SKM-1 treated with dmso at 0.1 percent for 144 hours (cell line): ENCODE results near the gene SPATS2.
A peak's percentile ranks its signal among the peaks of the same experiment; 100 is the strongest.
"Not testable (repeated sequence)": the region's sequence is repeated elsewhere in the genome, so short reads cannot be mapped to it uniquely, and the experiment has no call there.

Experiments
- DNase-seq: peaks from one replicate; lab custom pipeline; 2025; ENCODE audit not compliant: unreplicated experiment; lab: John Stamatoyannopoulos, UW

SPATS2 gene

DNA sequence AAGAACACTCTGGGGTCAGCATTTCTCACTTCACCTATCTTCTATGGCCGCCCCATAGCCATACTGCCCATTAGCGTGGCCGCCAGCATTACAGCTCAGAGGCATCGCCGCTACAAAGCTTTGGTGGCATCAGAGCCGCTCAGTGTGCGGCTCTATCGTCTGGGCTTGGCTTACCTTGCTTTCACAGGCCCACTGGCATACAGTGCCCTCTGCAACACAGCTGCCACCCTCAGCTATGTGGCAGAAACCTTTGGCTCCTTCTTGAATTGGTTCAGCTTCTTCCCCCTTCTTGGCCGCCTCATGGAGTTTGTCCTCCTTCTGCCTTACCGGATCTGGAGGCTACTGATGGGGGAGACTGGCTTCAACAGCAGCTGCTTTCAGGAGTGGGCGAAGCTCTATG is 18.0 kb upstream of the SPATS2 start:
- no peak for DNase-seq

DNA sequence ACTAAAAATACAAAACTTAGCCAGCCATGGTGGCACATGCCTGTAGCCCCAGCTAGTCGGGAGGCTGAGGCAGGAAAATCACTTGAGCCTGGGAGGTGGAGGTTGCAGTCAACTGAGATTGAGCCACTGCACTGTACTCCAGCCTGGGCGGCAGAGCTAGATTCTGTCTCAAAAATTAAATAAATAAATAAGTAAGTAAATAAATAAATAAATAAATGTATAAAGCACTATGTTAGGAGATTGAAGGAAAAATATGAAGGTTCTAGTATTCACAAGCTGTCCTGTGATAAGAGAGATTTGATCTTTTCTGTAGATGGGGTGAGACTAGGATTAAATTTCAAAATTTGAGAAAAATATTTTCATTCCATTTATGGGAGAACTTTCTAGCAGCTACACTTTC is 14.9 kb upstream of the SPATS2 start:
- DNase-seq = no peak

DNA sequence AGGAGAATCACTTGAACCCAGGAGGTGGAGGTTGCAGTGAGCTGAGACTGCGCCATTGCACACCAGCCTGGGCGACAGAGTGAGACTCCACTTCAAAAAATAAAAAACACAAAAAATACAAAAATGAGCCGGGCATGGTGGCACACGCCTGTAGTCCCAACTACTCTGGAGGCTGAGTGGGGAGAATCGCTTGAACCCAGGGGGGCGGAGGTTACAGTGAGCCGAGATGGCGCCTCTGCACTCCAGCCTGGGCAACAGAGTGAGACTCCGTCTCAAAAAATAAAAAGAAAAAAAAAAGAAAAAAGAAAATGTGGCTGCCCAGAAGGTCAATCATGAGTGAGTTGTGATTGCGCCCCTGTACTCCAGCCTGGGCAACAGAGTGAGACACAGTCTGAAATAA is 11.3 kb upstream of the SPATS2 start:
- DNase-seq = no peak

DNA sequence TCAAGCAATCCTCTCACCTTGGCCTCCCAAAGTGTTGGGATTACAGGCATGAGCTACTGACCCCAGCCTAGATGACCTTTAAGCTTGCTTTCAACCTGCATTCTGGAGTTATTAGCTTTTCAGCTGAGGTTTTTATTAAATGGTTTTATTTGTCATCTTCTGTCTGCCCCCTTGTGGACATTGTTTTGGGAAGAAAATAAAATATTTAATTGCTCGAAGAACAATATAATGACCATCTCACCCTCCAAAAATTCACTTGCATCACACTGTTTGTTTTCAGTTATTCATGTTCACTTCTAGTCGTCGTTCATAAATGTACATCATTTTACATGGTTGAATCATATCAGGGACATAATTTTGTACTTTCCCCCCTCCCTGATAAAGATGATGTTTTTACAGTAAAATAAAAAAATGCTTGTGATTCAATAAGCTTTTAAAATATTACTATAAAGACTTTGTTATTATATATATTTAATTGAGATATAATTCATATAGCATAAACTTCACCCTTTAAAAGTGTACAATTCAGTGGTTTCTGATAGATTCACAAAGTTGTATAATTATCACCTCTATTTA is 10.1 kb upstream of the SPATS2 start:
- DNase-seq = no peak

DNA sequence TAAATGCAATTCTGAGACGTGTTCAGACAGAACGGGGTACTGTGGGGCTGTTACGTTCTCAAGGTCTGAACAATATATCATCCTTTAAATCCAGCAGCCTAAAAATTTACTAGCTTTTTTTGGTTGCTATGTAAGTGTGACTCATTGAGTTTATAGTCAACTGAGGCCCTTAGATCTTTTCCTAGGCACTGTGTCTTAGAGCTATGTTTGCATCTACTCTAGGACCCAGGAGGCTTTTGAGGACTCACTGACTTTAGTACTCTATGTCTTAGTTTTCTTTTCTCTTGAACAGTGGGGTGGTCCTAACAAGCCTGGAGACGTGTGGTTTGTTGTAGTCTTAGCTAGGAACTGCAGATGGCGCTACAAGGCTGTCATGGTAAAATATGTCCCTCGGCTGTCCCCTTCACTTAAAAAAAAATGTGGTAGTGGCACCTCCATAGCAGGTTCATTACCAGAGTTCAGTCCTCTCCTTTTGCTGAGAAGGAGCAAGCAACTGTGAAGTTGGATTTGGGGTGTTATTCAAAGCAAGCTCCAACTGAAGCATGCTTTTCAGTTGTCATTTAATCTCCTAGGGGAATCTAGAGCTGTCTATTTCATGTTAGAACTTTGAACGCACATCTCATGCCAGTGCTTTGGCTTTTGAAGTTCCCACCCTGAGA is 8.7 kb upstream of the SPATS2 start:
- peak; percentile 57 for DNase-seq

DNA sequence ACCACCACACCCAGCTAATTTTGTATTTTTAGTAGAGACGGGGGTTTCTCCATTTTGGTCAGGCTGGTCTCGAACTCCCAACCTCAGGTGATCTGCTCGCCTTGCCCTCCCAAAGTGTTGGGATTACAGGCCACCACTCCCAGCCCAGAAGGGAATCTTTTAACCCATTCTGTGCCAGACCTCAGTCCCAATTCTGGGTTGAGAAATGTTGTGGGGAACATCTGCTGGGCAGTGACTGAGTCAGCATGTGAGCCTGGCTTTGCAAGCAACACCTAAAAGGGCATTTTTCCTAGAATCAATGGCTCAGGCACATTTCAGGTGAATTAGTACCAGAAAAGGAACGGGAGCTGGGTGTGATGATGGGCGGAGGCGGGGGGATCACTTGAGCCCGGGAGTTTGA is 7.6 kb upstream of the SPATS2 start:
- DNase-seq = no peak

DNA sequence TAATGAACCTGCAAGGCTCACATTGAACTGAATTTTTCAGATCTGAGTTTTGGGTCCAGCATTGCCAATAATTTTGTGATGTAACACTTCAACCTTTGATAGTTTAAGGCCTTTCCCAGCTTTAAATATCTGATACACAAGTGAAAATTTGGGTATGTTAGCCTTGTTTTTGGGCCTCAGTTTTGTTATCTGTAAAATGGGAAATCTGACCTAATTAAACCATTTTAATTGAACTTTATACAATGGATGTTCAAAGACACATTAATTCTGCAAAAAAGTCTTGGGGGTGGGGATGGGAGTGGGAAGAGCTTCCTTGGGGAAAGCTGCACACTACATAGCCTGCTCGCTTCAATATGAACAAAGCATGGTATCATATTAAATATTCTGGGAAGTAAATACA is 5.2 kb upstream of the SPATS2 start:
- DNase-seq = no peak

DNA sequence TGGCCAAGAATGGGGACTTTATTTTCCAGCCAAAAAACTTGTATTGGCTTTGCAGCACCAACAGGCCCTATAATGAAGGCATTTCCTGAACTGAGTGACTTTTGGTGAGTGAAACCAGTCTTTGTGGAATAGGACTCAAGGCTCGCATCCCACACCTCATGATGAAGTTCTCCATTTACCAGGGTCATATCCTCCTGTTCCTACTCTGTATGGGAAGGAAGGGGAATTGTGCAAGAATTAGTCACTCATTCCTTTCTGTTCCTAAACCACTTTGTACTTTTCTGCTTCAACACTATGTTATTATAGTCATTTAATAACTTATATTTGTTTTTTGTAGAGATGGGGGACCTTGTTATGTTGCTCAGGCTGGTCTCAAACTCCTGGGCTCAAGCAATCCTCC is 2.3 kb upstream of the SPATS2 start:
- no peak for DNase-seq

DNA sequence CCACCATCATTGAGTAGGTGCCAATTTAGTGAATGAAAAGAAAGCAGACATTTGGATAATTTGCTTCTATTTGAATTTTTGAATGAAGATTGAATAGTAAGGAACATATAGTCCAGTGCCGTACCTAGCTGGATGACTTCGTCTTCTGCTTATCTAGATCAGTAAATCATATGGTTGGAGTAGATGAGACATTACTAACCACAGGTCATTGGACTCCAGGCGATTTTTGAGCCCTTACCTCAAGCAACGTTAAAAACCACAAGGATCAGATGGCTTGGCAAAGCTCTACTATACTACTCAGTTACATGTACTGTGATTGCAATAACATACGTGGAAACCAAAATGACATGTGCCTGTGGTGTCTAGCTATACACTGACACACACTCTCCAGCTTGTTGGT is 1.7 kb upstream of the SPATS2 start:
- no peak for DNase-seq

DNA sequence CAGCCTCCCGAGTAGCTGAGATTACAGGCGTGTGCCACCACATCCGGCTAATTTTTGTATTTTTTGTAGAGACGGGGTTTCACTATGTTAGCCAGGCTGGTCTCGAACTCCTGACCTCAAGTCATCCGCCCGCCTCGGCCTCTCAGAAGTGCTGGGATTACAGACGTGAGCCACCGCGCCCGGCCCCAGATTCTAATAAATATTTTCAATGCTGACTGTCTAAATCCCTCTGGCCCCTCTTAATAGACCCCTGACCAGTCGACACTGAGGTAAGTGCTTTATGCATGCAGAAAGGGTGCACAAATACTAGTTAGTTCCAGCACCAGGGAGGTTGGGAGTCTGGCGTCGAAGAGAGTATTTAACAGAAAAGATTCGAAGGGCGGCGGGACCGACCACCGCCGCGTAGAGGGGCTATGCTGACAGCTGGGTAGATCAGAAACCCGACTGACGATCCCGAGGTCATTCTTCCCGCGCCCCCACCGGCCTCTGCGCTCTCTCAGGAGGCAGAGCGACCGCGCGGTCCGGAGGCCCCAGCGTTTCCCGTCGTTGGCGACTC is 1.1 kb upstream of the SPATS2 start:
- no peak for DNase-seq

DNA sequence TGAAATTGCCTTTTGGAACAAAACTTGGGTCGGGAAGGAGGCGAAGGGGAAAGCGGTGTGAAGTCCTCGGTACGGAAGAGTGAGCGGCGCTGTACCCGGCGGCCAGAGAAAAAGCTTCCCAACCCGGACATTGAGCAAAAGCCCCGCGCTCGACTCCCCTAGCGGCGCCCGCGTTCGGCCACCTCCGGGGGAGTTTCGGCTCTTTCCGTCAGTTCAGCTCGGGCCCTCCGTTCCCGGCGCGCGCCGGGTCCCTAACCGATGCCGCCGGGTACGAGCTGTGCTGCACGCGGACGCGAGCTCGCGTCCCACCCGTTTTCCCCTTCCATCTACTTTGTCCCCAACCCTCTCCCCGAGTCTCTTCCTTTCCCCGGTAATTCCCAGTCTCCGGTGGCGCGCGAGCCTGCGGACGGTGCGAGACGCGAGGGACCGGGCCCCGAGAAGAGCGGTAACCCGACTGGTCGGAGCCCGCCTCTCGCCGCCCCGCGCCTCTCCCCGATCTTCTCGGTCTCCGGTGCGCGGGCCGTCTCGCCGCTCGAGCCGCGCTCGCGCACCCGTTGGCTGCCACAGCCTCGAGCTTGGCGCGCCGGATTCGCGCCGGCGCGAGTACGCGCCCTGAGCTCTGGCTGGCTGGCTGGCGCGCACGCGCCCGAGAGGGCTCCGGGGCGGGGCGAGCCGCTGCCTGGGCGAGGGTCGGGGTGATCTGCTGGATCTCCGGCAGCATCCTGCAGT is 446 bp upstream of the SPATS2 start:
- DNase-seq = peak; percentile 56

DNA sequence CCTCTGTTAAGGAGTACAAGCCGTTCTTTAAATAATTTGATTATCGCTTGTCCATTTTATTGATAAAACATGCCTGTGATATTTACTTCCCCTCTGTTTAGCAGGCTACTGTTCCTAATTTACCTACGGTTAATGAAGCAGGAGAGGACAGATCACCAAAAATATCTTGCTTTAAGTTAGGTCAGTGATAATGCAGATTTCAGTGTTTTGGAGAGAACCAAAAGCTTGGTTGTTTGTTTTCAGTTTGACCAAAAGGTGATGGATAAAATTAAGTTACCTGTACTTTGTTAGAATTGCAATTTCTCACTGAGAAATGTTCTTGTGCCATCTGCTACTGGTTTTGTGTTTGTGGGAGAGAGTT is 958 bp downstream of the SPATS2 start:
- no peak for DNase-seq

DNA sequence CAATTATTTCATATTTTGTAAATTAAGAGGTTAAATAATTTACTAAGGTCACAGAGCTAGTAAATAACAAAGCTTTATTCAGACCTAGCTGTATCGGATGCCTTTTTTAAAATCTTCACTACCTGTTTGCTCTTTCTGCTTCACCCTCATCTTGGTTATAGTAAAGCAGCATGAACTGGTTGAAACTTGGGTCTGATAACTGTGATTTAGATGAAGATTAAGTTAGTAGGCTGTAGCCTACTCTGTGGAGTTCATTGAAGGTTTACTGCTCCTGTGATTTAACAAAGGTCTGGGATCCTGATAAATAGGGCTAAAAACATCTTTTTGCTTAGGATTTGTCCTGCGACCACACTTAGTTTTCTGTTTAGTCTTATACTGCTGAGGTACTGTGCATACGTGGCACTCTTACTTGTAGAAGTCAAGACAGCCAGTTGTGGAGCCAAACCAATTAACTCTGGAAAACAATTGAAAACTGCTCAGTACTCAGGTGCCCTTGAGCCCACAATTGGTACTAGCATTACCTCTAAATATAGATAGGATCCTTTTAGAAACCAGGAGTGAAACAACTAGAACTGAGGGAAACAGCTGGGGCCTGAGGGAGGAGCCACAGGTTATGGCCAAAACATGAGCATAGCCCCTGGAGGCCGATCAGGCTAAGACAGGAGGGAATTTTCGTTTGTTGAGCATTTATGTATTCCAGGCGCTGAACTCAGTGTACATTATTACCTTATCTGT is 2.3 kb downstream of the SPATS2 start:
- DNase-seq = no peak

DNA sequence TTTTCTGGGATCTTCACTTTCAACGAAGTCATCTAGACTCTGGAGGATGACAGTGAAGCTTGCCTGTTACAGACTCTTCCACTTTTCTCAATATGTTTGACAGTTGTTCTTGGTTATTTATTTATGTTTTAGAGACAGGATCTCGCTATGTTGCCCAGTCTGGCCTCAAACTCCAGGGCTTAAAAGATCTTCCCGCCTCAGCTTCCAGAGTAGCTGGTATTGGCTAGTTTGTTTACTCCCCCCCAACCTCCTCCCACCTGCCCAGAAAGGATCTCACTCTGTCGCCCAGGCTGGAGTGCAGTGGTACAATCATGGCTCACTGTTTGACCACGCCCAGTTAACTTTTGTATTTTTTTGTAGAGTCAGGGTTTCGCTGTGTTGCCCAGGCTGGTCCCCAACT is 3.3 kb downstream of the SPATS2 start:
- no peak for DNase-seq

DNA sequence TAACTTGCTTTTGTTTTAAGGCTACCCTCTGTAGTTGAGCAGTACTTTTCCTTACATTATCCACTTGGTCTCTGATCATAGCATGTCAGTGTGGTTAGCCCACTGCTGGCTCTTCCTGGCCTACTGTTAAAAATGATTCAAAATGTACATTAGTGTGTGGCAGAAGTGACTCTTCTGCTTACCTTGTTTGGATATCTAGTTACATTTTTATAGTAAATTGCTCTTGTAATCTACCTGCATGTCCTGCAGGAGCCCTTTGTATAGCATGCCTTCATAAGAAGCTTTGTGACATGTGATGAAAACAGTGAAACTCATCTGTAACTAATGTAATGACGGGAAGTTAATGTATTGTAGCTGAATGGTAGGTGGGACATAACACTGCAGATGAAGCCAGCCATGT is 8.1 kb downstream of the SPATS2 start:
- DNase-seq = no peak

DNA sequence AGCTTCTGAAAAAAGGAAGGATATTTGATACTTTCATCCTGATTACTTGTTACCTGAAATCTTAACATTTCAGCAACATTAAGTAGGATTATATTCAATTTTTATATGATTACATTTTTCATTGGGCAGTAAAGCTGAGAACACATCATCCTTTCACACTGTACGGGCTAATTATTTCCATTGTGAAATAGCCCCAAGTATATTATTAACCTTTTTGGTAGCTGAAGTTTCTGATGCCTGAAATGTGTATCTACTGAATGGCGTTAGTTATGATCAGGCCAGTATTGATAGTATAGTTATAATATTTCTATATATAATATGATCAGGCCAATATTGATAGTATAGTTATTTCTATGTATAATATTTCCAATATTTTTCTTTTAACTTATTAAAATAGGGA is 10.1 kb downstream of the SPATS2 start:
- no peak for DNase-seq

DNA sequence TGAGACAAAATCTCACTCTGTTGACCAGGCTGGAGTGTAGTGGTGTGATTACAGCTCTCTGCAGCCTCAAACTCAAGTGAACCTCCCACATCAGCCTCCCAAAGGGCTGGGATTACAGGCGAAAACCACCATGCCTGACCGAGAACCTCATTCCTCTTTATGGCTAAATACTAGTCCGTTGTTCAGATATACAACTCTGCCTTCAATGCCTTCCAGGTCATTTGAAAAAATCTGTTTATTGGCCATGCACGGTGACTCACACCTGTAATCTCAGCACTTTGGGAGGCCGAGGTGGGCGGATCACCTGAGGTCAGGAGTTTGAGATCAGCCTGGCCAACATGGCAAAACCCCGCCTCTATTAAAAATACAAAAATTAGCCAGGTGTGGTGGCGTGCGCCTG is 12.9 kb downstream of the SPATS2 start:
- not testable (repeated sequence) for DNase-seq

DNA sequence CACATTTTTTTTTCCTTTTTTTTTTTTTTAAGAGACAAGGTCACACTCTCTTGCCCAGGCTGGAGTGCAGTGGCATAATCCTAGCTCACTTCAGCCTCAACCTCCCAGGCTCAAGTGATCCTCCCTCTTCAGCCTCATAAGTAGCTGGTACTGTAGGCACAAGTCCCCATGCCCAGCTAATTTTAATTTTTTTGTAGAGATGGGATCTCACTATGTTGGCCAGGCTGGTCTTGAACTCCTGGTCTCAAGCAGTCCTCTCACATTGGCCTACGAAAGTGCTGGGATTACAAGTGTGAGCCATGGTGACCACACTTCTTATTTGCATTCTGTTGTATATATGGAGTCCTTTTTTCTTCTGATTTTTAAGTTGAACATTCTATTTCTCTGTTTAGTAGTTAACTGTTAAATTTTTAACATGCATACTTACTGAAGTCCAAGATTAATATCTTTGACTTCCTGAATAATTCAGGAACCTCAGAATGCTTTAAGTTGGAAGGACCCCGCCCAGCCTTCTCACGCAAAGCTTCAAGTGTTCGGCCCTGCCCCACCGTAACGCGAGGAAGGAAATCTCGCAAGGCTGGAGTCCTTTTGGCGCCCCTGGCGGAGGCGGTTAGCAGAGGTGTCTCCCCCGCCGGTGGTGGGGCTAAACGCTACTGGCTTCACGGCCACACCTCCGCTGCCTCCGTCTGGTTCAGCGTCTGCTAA is 21.6 kb downstream of the SPATS2 start:
- no peak for DNase-seq

DNA sequence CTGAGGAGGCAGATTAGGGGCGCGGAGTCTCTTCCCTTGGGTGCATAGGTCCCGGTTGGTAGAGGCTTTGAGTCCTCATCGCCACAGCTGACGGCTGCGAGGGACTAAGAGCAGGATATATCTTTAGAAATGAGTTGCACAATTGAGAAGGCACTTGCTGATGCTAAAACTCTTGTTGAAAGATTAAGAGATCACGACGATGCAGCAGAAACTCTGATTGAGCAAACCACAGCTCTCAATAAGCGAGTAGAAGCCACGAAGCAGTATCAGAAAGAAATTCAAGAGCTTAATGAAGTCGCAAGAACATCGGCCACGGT is 22.1 kb downstream of the SPATS2 start:
- DNase-seq = no peak

DNA sequence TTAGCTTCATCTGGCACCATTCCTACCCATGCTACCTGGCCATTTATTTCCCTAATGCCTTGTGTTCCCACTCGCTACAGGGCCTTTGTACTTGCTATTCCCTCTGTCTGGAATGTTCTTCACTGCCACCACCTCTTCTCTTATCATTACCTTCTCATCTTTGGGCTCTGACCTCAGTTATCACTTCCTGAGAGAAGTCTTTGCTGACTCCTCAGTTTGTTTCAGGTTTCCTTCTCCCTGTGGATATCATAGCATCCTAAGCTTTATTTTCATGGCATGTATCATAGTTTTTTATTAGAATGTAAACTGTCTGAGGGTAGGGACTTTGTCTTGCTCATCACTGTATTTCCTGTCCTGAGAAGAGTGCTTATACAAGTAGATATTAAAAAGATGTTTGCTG is 29.7 kb downstream of the SPATS2 start:
- no peak for DNase-seq

DNA sequence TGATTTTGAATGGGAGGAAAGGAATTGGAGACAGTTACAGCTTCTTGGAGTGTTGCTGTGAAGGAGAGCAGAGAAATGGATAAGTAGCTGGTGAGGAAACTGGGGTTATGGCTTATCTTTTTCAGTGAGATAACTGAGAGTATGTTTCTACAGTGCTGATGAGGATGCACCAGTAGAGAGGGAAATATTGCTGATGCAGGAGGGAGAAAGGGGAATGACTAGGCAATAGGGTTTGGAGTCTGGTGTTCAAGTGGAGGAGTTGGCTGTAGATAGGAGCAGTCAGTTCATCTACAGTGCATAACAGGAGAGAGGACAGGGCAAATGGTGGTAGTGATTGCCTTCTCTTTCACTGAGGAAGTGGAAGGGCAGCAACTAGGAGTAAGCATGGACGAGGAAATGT is 33.0 kb downstream of the SPATS2 start:
- no peak for DNase-seq
